ENCODE measurements around the gene RUNX1. TPM values are rescaled to one million over a fixed set of nuclear protein-coding genes. Genes with fewer than 3 reads are reported as not detected.

RUNX1 gene
- total and polyA plus RNA-seq, 2 donors: 18.5 to 29.6 TPM

- peaks cover 76 to 87% of the 10 kb centered on the region in 2 donors for H3K36me3 ChIP-seq (ENCODE audit: control insufficient read depth in 2 of 2, insufficient read depth in 2 of 2, low read length in 1 of 2)
- no peak for DNase-seq (ENCODE audit: low read depth in 6 of 9, low spot score in 9 of 9)
- no peak overlapping the region for H3K27ac ChIP-seq (ENCODE audit: low read depth in 1 of 2, low read length in 1 of 2)
Observed at GRCh38 chr21:34825948-34826548, 223.1 kb downstream of the RUNX1 start.

GRCh38 chr21:34825101-34825500 lies 224.0 kb downstream of the RUNX1 start:
- no peak for DNase-seq (ENCODE audit: low read depth in 6 of 9, low spot score in 9 of 9)
- Histone ChIP-seq H3K27me3 (ENCODE audit: control insufficient read depth in 2 of 2, insufficient read depth in 1 of 2, low read length in 1 of 2) (no peaks in the 10 kb centered on the region), H3K27ac (ENCODE audit: low read depth in 1 of 2, low read length in 1 of 2) (no peak overlapping the region), H3K4me3 (ENCODE audit: low read length in 2 of 2) (no peak overlapping the region), H3K9me3 (ENCODE audit: control insufficient read depth in 2 of 2, insufficient read depth in 1 of 2, low read length in 1 of 2) (peaks cover 0 to 6% of the 10 kb centered on the region in 2 donors), H3K36me3 (ENCODE audit: control insufficient read depth in 2 of 2, insufficient read depth in 2 of 2, low read length in 1 of 2) (peaks cover 73 to 87% of the 10 kb centered on the region in 2 donors), H3K4me1 (ENCODE audit: control insufficient read depth in 2 of 2, insufficient read depth in 2 of 2, low read length in 2 of 2) (no peaks in the 10 kb centered on the region)
- 99% methylated on average over 3 of the region's 3 CpGs for WGBS

More at GRCh38 chr21:34825948-34826548, 223.1 kb downstream of the RUNX1 start:
- peaks cover 0 to 6% of the 10 kb centered on the region in 2 donors for H3K9me3 ChIP-seq (ENCODE audit: control insufficient read depth in 2 of 2, insufficient read depth in 1 of 2, low read length in 1 of 2)
- no peak overlapping the region for H3K4me3 ChIP-seq (ENCODE audit: low read length in 2 of 2)
- no peaks in the 10 kb centered on the region for H3K4me1 ChIP-seq (ENCODE audit: control insufficient read depth in 2 of 2, insufficient read depth in 2 of 2, low read length in 2 of 2)
- WGBS: 78% methylated on average over 3 of the region's 3 CpGs
- no peaks in the 10 kb centered on the region for H3K27me3 ChIP-seq (ENCODE audit: control insufficient read depth in 2 of 2, insufficient read depth in 1 of 2, low read length in 1 of 2)

GRCh38 chr21:34824314-34824713 lies 224.8 kb downstream of the RUNX1 start:
- WGBS: 97% methylated on average over 1 of the region's 1 CpG
- no peaks in the 10 kb centered on the region for H3K4me1 ChIP-seq (ENCODE audit: control insufficient read depth in 2 of 2, insufficient read depth in 2 of 2, low read length in 2 of 2)
- no peak for DNase-seq (ENCODE audit: low read depth in 6 of 9, low spot score in 9 of 9)
- H3K4me3 ChIP-seq (ENCODE audit: low read length in 2 of 2): no peak overlapping the region
- peaks cover 0 to 6% of the 10 kb centered on the region in 2 donors for H3K9me3 ChIP-seq (ENCODE audit: control insufficient read depth in 2 of 2, insufficient read depth in 1 of 2, low read length in 1 of 2)
- peaks cover 75 to 90% of the 10 kb centered on the region in 2 donors for H3K36me3 ChIP-seq (ENCODE audit: control insufficient read depth in 2 of 2, insufficient read depth in 2 of 2, low read length in 1 of 2)
- H3K27ac ChIP-seq (ENCODE audit: low read depth in 1 of 2, low read length in 1 of 2): no peak overlapping the region
- no peaks in the 10 kb centered on the region for H3K27me3 ChIP-seq (ENCODE audit: control insufficient read depth in 2 of 2, insufficient read depth in 1 of 2, low read length in 1 of 2)

- DNase-seq (ENCODE audit: low read depth in 6 of 9, low spot score in 9 of 9): no peak
- WGBS: 96% methylated on average over 6 of the region's 6 CpGs
- H3K36me3 ChIP-seq (ENCODE audit: control insufficient read depth in 2 of 2, insufficient read depth in 2 of 2, low read length in 1 of 2): peaks cover 82 to 90% of the 10 kb centered on the region in 2 donors
- H3K4me1 ChIP-seq (ENCODE audit: control insufficient read depth in 2 of 2, insufficient read depth in 2 of 2, low read length in 2 of 2): peaks cover 0 to 5% of the 10 kb centered on the region in 2 donors
- peaks cover 0 to 5% of the 10 kb centered on the region in 2 donors for H3K9me3 ChIP-seq (ENCODE audit: control insufficient read depth in 2 of 2, insufficient read depth in 1 of 2, low read length in 1 of 2)
- no peak overlapping the region for H3K27ac ChIP-seq (ENCODE audit: low read depth in 1 of 2, low read length in 1 of 2)
- H3K27me3 ChIP-seq (ENCODE audit: control insufficient read depth in 2 of 2, insufficient read depth in 1 of 2, low read length in 1 of 2): no peaks in the 10 kb centered on the region
- H3K4me3 ChIP-seq (ENCODE audit: low read length in 2 of 2): no peak overlapping the region
Observed at GRCh38 chr21:34822942-34823341, 226.2 kb downstream of the RUNX1 start.

- peaks cover 0 to 6% of the 10 kb centered on the region in 2 donors for H3K4me1 ChIP-seq (ENCODE audit: control insufficient read depth in 2 of 2, insufficient read depth in 2 of 2, low read length in 2 of 2)
- WGBS: 97% methylated on average over 5 of the region's 5 CpGs
- H3K27ac ChIP-seq (ENCODE audit: low read depth in 1 of 2, low read length in 1 of 2): no peak overlapping the region
Observed at GRCh38 chr21:34822168-34822567, 226.9 kb downstream of the RUNX1 start.

GRCh38 chr21:34821717-34822116 lies 227.4 kb downstream of the RUNX1 start:
- H3K36me3 ChIP-seq (ENCODE audit: control insufficient read depth in 2 of 2, insufficient read depth in 2 of 2, low read length in 1 of 2): peaks cover 81 to 90% of the 10 kb centered on the region in 2 donors

More at GRCh38 chr21:34822168-34822567, 226.9 kb downstream of the RUNX1 start:
- no peak overlapping the region for H3K4me3 ChIP-seq (ENCODE audit: low read length in 2 of 2)
- no peaks in the 10 kb centered on the region for H3K27me3 ChIP-seq (ENCODE audit: control insufficient read depth in 2 of 2, insufficient read depth in 1 of 2, low read length in 1 of 2)
- no peaks in the 10 kb centered on the region for H3K9me3 ChIP-seq (ENCODE audit: control insufficient read depth in 2 of 2, insufficient read depth in 1 of 2, low read length in 1 of 2)
- DNase-seq (ENCODE audit: low read depth in 6 of 9, low spot score in 9 of 9): no peak
- H3K36me3 ChIP-seq (ENCODE audit: control insufficient read depth in 2 of 2, insufficient read depth in 2 of 2, low read length in 1 of 2): peaks cover 81 to 90% of the 10 kb centered on the region in 2 donors

GRCh38 chr21:34820051-34820450 lies 229.1 kb downstream of the RUNX1 start:
- Histone ChIP-seq H3K4me3 (ENCODE audit: low read length in 2 of 2) (no peak overlapping the region), H3K36me3 (ENCODE audit: control insufficient read depth in 2 of 2, insufficient read depth in 2 of 2, low read length in 1 of 2) (peaks cover 83 to 91% of the 10 kb centered on the region in 2 donors), H3K27me3 (ENCODE audit: control insufficient read depth in 2 of 2, insufficient read depth in 1 of 2, low read length in 1 of 2) (no peaks in the 10 kb centered on the region), H3K4me1 (ENCODE audit: control insufficient read depth in 2 of 2, insufficient read depth in 2 of 2, low read length in 2 of 2) (peaks cover 0 to 8% of the 10 kb centered on the region in 2 donors), H3K9me3 (ENCODE audit: control insufficient read depth in 2 of 2, insufficient read depth in 1 of 2, low read length in 1 of 2) (no peaks in the 10 kb centered on the region), H3K27ac (ENCODE audit: low read depth in 1 of 2, low read length in 1 of 2) (no peak overlapping the region)
- WGBS: 96% methylated on average over 9 of the region's 9 CpGs
- DNase-seq (ENCODE audit: low read depth in 6 of 9, low spot score in 9 of 9): no peak

More at GRCh38 chr21:34821717-34822116, 227.4 kb downstream of the RUNX1 start:
- Histone ChIP-seq H3K27ac (ENCODE audit: low read depth in 1 of 2, low read length in 1 of 2) (no peak overlapping the region), H3K4me3 (ENCODE audit: low read length in 2 of 2) (no peak overlapping the region), H3K27me3 (ENCODE audit: control insufficient read depth in 2 of 2, insufficient read depth in 1 of 2, low read length in 1 of 2) (no peaks in the 10 kb centered on the region), H3K9me3 (ENCODE audit: control insufficient read depth in 2 of 2, insufficient read depth in 1 of 2, low read length in 1 of 2) (no peaks in the 10 kb centered on the region), H3K4me1 (ENCODE audit: control insufficient read depth in 2 of 2, insufficient read depth in 2 of 2, low read length in 2 of 2) (peaks cover 0 to 6% of the 10 kb centered on the region in 2 donors)
- DNase-seq (ENCODE audit: low read depth in 6 of 9, low spot score in 9 of 9): no peak
- WGBS: 98% methylated on average over 7 of the region's 7 CpGs

GRCh38 chr21:34819357-34819999 lies 229.6 kb downstream of the RUNX1 start:
- H3K4me3 ChIP-seq (ENCODE audit: low read length in 2 of 2): no peak overlapping the region
- 94% methylated on average over 15 of the region's 15 CpGs for WGBS
- peaks cover 0 to 8% of the 10 kb centered on the region in 2 donors for H3K4me1 ChIP-seq (ENCODE audit: control insufficient read depth in 2 of 2, insufficient read depth in 2 of 2, low read length in 2 of 2)
- H3K36me3 ChIP-seq (ENCODE audit: control insufficient read depth in 2 of 2, insufficient read depth in 2 of 2, low read length in 1 of 2): peaks cover 86 to 90% of the 10 kb centered on the region in 2 donors
- peak overlapping the region in 1 of 2 donors; percentile 26 for H3K27ac ChIP-seq (ENCODE audit: low read depth in 1 of 2, low read length in 1 of 2)
- H3K9me3 ChIP-seq (ENCODE audit: control insufficient read depth in 2 of 2, insufficient read depth in 1 of 2, low read length in 1 of 2): no peaks in the 10 kb centered on the region
- DNase-seq (ENCODE audit: low read depth in 6 of 9, low spot score in 9 of 9): no peak
- no peaks in the 10 kb centered on the region for H3K27me3 ChIP-seq (ENCODE audit: control insufficient read depth in 2 of 2, insufficient read depth in 1 of 2, low read length in 1 of 2)

- peaks cover 90 to 93% of the 10 kb centered on the region in 2 donors for H3K36me3 ChIP-seq (ENCODE audit: control insufficient read depth in 2 of 2, insufficient read depth in 2 of 2, low read length in 1 of 2)
- H3K4me1 ChIP-seq (ENCODE audit: control insufficient read depth in 2 of 2, insufficient read depth in 2 of 2, low read length in 2 of 2): peaks cover 0 to 8% of the 10 kb centered on the region in 2 donors
- H3K27ac ChIP-seq (ENCODE audit: low read depth in 1 of 2, low read length in 1 of 2): no peak overlapping the region
- DNase-seq (ENCODE audit: low read depth in 6 of 9, low spot score in 9 of 9): no peak
- WGBS: 93% methylated on average over 8 of the region's 8 CpGs
- H3K4me3 ChIP-seq (ENCODE audit: low read length in 2 of 2): no peak overlapping the region
- H3K27me3 ChIP-seq (ENCODE audit: control insufficient read depth in 2 of 2, insufficient read depth in 1 of 2, low read length in 1 of 2): no peaks in the 10 kb centered on the region
- H3K9me3 ChIP-seq (ENCODE audit: control insufficient read depth in 2 of 2, insufficient read depth in 1 of 2, low read length in 1 of 2): no peaks in the 10 kb centered on the region
Observed at GRCh38 chr21:34818662-34819158, 230.4 kb downstream of the RUNX1 start.

All from thymus (tissue), 11 donors.